GM12801 (cell line): ENCODE data around the gene EXOC6.

ENCODE experiments used
- TF ChIP-seq, protein P1 (sequence below): IDR thresholded peaks from one replicate; pipeline ENCODE4 v1.5.1; 2011; ENCODE audit warnings: control low read depth; ENCODE audit not compliant: insufficient read length; ENCODE audit errors: extremely low read depth

EXOC6 gene

DNA sequence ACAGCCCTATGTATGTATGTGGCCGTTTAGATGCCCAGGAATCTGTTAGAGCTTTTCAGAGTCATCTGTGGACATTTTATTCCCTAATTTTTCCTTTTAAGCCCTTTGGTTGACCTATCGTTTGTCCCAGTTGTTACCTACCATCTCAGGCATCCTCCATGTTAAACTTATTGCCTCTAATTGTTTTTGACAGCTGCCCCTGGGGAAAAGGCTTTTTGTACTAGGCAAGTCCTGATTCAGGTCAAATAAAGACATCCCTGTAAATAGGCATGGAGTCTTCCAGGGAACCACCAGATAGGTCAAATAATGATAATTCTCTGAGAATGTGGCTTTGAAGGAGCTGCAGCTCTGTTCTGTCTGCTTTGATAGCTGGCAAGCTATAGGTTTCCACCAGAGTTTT, 124.6 kb downstream of the EXOC6 start:
- TF ChIP-seq, protein P1, sequence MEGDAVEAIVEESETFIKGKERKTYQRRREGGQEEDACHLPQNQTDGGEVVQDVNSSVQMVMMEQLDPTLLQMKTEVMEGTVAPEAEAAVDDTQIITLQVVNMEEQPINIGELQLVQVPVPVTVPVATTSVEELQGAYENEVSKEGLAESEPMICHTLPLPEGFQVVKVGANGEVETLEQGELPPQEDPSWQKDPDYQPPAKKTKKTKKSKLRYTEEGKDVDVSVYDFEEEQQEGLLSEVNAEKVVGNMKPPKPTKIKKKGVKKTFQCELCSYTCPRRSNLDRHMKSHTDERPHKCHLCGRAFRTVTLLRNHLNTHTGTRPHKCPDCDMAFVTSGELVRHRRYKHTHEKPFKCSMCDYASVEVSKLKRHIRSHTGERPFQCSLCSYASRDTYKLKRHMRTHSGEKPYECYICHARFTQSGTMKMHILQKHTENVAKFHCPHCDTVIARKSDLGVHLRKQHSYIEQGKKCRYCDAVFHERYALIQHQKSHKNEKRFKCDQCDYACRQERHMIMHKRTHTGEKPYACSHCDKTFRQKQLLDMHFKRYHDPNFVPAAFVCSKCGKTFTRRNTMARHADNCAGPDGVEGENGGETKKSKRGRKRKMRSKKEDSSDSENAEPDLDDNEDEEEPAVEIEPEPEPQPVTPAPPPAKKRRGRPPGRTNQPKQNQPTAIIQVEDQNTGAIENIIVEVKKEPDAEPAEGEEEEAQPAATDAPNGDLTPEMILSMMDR = no peak

DNA sequence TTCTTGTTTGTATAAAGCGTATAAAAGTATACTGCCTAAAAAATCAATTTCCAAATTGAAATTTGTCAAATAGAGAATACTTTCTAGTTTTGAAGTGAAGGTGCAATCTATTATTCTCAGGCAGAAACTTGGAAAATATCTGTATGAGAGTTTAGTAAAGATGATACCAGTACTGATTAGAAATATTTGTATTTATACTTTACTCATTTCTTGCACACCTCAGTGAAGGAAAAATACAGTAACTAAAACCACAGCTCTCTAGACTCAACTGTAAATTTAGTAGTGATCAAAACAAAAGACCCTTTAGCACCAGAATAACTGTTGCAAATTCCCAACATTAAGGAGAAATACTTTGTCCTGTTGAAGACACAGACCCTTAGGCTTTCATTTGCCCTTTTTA, 140.9 kb downstream of the EXOC6 start:
- TF ChIP-seq, protein P1 = no peak

DNA sequence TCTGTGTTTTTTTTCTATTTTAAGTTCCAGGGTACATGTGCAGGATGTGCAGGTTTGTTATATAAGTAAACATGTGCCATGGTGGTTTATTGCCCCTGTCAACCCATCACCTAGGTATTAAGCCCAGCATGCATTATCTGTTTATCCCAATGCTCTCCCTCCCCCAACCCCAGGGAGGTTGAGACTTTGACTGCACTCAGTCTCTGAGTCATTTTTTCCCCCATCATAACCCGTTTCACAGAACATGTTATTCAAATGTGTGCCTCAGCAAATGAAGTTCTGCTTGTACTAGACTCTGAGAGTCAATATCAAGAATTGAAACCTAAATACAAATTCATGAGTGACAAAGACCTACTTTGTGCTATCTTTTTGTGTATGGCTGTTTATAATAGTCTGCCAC, 142.3 kb downstream of the EXOC6 start:
- TF ChIP-seq, protein P1 = no peak

DNA sequence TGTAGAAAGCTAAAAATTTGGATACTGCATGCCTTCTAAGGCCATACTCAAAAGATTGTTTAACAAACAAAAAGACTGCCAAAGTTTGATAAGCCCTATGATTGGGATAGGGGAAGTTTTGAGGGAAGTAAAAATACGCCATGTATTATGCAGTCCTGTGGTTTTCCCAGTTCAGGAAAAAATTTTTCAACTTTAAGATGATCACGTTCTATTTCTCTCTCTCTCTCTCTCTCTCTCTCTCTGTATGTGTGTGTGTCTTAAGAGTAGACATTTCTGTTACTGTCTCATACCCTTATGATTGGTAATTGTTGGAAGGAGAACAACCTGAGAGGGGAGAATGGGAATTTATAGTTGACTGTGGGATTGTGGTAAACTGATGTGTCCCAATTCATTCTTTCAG, 143.2 kb downstream of the EXOC6 start:
- TF ChIP-seq, protein P1 = no peak

DNA sequence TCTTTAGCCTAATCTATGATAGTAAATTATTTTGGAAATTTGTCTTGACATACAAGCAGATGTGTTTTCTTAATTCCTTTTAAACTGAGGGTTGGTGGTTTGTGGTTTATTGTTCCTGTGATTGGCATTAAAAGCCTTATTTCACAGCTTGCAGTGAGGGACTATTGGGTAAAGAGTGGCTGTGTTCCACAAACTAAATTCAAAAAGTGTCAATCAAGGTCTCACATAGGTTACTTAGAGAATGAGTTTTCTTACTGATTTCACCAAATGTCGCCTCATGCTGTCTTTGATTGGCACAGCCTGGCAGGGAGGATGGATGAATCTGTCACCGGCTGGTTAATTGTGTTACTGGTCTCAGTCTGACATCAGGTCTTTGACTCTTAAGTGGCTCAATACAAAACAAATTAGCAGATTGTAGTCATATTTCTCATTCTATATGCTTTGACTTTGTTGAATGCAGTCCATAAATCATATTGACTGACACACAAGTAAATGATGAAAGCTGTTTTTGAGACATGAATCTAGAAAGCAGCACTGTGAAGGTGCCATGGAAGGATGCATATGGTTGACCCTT, 145.5 kb downstream of the EXOC6 start:
- TF ChIP-seq, protein P1 = no peak

DNA sequence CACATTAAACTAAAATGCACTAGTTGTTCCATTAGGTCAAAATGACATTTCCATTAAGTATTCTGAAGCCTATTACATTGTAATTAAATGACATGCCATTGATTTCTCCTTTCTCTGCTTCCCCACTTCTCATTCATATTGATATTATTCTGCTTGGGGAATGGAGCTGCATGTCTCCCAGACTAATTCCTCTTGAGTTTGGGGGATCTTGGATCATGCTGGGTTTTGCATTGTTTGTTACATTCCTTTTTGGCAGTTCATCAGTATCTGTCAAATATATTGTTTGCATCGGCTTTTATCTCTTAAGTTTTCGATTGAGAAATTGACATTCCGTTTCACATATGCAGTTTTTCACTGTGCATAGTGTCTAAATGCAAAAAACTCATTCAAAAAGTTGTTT, 147.2 kb downstream of the EXOC6 start:
- TF ChIP-seq, protein P1 = no peak

DNA sequence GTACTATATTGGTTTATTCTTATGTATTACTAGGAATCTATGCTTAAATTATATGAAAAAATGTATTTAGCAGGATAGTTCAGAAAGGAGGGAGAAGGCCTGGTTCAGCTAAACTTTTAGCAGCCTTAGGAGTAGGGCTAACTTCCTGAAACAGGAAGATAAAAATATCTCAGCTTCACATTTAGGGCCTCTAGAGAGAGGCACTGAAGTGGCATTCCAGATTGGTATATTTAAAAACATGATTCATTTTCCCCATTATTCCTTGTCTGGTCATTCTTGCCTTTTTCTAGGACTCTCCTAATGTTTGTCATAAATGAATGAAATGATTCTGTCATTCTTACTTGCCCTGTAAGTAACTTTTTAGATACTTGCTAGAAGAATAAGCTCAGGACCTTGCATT, 149.3 kb downstream of the EXOC6 start:
- TF ChIP-seq, protein P1 = no peak
